Tibial nerve (tissue), 4 donors: ENCODE data around the gene ZNF599.

ENCODE experiments used
- EP300 ChIP-seq, 2 donors: sonication (generic); formaldehyde crosslinking; IDR thresholded peaks; one replicate each; pipeline ENCODE4 v1.6.1; 2017; ENCODE audit warnings: antibody characterized with exemption in 2 of 2, mild to moderate bottlenecking in 1 of 2
- POLR2A ChIP-seq, 2 donors: fragments of 450-650 bp; IDR thresholded peaks; one replicate each; pipeline ENCODE4 v1.6.1; 2017; ENCODE audit warnings: antibody characterized with exemption in 2 of 2, mild to moderate bottlenecking in 2 of 2, moderate library complexity in 2 of 2
- TF ChIP-seq, protein P1 (sequence below), 5 experiments: fragments of 200-600 bp in 3 of 5; fragments of 450-650 bp in 2 of 5; sonication (generic) in 3 of 5; IDR thresholded peaks; one replicate each; pipeline ENCODE4 v1.5.1; 2016 to 2019; ENCODE audit warnings: antibody characterized with exemption in 5 of 5, mild to moderate bottlenecking in 3 of 5, moderate library complexity in 2 of 5

DNA sequence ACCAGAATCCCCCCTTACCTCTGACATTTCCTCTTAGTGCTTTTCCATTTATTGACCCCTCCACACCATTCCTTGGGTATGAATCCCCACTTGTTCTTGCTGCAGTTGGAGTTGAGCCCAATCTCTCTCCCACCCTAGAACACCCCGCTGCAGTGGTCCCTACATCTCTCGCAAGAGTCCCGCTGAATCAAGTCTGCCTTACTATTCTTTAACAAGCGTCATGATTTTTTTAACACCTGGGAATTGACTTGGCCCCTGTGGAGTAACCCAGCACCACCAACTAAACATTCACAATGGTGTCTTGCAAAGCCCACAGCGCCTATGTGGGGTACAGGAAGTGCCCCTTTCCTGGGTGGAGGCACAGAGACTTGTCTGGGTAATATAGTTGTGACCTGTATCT, 13.2 kb upstream of the ZNF599 start:
- TF ChIP-seq, protein P1, sequence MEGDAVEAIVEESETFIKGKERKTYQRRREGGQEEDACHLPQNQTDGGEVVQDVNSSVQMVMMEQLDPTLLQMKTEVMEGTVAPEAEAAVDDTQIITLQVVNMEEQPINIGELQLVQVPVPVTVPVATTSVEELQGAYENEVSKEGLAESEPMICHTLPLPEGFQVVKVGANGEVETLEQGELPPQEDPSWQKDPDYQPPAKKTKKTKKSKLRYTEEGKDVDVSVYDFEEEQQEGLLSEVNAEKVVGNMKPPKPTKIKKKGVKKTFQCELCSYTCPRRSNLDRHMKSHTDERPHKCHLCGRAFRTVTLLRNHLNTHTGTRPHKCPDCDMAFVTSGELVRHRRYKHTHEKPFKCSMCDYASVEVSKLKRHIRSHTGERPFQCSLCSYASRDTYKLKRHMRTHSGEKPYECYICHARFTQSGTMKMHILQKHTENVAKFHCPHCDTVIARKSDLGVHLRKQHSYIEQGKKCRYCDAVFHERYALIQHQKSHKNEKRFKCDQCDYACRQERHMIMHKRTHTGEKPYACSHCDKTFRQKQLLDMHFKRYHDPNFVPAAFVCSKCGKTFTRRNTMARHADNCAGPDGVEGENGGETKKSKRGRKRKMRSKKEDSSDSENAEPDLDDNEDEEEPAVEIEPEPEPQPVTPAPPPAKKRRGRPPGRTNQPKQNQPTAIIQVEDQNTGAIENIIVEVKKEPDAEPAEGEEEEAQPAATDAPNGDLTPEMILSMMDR (IDR thresholded peaks at IDR 0.05), result no peak
- TF ChIP-seq POLR2A (IDR thresholded peaks at IDR 0.05) (no peak), EP300 (IDR thresholded peaks at IDR 0.05) (no peak)
